HCEC 1CT (cell line): ENCODE data around the gene DOCK2.
"Not testable (repeated sequence)": the region's sequence is repeated elsewhere in the genome, so short reads cannot be mapped to it uniquely, and the experiment has no call there.

Experiments used
- DNase-seq: peaks from one replicate; pipeline ENCODE4 v3.0.0-alpha.2; 2017

DOCK2 gene

GRCh38 chr5:169832304-169832703 is 195.2 kb downstream of the DOCK2 start:
- DNase-seq, result no peak

DNA sequence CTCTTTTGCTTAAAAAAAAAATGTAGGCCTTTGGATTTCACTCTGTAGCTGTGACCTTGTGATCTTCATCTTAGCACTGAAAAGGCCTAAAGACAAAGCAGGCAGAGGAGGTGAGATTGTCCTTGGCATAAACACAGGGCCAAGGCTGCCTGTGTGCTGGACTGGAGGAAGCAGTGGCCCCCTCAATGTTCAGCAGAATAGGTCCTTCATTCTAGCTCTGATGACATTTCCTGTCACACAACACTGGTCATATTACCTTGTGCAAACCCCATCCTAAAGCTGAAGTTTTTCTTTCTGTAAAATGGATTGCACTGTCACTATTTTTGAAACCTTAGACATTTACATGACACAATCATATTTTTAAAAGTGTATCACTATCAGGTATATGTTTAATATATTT is 195.8 kb downstream of the DOCK2 start:
- no peak for DNase-seq

GRCh38 chr5:169833681-169834292 is 196.7 kb downstream of the DOCK2 start:
- DNase-seq, result peak; percentile 44

GRCh38 chr5:169834540-169834939 is 197.5 kb downstream of the DOCK2 start:
- not testable (repeated sequence) for DNase-seq

- no peak for DNase-seq
Observed at GRCh38 chr5:169836835-169837536, 199.9 kb downstream of the DOCK2 start.

DNA sequence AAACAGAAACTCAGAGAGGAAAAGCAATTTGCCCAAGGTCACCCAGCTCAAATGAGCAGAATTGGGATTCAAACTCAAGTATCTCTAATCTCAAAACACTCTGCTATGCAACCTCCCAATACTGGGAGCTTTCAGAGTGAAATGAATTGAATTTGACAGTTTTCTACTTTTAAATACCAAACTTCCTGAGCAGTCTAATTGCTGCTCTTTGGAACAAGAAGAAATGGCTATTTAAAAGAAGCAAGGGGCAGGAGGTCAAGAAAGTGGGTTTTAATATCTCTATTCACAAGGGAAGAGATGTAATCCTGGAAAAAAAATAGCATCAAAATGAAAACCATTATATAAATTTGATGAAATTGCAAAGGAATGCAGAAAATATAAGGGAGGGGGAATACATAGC is 200.6 kb downstream of the DOCK2 start:
- no peak for DNase-seq

GRCh38 chr5:169838688-169839087 is 201.6 kb downstream of the DOCK2 start:
- DNase-seq, result no peak

DNA sequence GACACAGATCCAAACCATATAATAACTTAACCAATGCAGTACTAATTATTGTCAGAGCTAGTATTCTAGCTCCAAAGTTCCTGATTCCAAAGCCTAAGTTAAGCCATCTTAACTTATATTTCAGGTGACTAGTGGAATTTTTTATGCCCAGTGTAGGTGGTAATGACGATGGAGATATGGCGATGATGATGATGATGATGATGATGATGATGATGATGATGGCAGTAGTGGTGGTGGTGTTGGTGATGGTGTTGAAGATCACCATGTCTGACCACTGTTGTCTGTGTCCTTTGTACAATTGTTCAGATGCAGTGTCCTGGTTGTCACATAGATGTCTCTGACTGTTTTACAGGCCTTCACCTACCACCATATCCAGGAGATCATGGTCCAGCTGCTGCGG is 203.3 kb downstream of the DOCK2 start:
- DNase-seq, result no peak

DNA sequence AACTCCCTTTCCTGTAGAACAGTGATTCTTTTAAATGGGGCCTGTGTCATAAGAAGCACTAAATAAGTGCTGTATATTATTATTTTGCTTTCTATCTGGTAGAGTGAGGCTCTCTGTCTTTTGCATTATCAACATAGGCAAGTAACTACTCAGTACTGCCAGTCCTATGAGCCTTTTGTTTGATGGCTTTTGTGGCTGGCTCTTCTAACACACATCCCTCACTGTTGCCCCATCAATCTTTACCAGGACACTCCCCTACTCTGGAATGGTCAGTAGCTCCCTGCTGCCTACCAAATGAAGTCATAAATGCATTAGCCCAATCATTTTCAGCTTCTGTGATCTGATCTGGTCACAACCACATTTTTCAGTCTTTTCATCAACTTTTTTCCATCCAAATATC is 205.6 kb downstream of the DOCK2 start:
- DNase-seq, result no peak

- no peak for DNase-seq
Observed at GRCh38 chr5:169847519-169847918, 210.4 kb downstream of the DOCK2 start.

GRCh38 chr5:169848271-169848670 is 211.2 kb downstream of the DOCK2 start:
- no peak for DNase-seq

DNA sequence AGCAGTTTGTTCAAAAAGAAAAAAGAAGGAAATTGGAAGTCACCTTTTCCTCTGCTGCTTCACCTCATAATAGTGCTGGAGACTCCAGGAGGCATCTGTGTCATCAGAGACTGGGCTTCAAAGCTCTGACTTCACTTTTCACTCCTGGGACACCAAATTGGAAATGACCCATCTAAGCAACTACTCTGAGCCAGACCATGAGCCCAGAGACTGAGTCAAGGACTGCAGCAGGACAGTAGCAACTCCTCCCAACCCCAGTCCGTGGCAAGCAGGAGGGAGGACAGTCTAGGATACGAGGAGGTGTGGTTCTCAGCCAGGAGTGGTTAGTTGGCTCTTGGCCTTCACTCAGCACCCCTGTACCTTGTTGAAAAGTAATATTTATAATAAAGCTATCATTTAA is 211.7 kb downstream of the DOCK2 start:
- DNase-seq, result no peak

GRCh38 chr5:169850409-169850808 is 213.3 kb downstream of the DOCK2 start:
- no peak for DNase-seq

DNA sequence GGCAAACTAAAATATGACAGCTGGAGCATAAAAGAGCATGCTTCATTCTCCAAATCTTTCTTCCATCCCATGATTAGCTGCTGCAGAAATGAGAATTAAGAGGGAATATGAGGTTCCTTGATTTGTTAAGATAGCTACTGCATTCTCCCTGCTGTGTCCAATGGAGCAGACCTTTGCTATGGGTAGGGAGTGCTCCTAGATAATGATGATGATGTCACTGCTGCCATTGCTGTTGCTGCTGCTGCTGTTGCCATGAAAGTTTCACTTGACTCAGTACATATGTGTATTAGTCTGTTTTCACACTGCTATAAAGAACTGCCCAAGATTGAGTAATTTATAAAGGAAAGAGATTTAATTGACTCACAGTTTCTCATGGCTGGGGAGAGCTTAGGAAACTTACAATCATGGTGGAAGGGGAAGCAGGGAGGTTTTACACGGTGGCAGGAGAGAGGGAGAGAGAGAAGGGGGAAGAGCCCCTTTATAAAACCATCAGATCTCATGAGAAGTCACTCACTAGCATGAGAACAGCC is 214.3 kb downstream of the DOCK2 start:
- DNase-seq, result no peak

DNA sequence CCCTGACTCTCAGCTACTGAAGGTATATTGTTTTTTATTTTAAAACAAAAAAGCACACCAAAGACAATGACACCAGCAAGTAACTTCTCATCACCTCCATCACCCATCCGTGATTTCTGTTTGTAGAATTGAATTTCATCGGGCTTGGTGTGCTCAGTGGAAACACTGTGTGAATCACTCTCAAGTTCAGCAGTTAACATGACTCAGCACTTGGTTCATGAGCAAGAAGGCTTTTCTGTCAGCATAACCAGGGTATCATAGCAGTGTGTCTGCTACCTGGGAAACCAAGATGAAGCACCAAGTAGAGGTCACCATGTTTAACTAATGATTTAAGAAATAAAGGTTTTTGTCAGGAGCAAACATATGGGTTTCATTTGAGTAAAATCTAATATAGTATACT is 219.5 kb downstream of the DOCK2 start:
- peak; percentile 80 for DNase-seq

DNA sequence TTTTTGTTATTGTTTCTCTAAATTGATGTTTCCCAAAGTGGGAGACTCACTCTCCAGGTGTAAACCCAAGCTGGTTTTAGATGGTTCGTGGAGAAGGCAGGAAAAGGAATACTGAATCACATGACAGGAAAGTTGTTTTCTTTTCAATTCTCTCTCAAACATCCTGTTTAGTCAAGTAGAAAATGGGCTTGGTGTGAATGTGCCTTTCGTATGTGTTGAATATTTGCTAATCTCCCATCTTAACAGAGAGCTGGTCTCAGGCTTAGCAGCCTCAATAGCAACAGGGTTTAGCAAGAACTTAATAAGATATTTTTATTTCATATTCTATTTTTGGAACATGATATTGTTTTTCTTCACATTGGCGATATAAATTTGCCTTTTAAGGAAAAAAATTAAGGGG is 223.5 kb downstream of the DOCK2 start:
- no peak for DNase-seq

GRCh38 chr5:169861433-169861832 is 224.4 kb downstream of the DOCK2 start:
- DNase-seq, result no peak

GRCh38 chr5:169861934-169862333 is 224.9 kb downstream of the DOCK2 start:
- peak; percentile 56 for DNase-seq

DNA sequence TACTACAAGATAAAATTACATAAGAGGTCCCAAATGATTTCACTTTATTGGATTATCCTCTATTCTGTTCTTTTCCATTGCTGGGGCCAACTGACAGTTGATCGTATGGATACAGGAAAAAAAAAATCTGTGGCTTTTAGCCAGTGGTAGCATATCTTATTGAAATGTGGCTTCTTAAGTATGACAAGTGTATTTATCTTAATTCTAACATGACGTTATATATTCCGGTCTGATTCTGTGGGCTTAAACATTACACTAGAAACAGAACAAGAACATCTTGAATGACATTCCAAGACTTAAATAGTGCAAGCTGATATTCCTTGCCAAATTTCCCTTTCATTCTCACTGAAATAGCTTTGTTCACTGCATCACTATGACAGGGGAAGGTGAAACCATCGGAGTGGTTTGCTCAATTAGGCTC is 225.3 kb downstream of the DOCK2 start:
- DNase-seq, result no peak

GRCh38 chr5:169864483-169864882 is 227.4 kb downstream of the DOCK2 start:
- no peak for DNase-seq

- no peak for DNase-seq
Observed at GRCh38 chr5:169867347-169867746, 230.3 kb downstream of the DOCK2 start.

DNA sequence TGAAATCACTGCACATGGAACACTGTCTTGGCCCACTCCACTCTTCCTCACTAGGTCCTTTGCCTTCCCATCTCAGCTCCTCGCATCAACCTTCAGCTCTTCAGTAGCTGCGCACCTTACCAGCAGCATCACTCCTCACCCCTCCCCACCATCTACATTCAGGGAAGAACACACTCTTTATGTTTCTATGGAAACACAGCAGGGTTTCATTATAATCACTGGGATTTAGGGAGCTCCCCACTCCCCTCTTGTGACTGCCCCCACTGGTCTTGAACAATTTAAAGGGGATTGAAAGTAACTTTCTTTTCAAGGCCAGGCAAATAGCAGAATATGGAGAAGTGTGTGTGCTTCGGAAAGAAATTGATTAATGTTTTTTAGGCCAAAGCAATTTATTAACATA is 232.0 kb downstream of the DOCK2 start:
- no peak for DNase-seq

GRCh38 chr5:169870211-169870610 is 233.1 kb downstream of the DOCK2 start:
- DNase-seq, result no peak

DNA sequence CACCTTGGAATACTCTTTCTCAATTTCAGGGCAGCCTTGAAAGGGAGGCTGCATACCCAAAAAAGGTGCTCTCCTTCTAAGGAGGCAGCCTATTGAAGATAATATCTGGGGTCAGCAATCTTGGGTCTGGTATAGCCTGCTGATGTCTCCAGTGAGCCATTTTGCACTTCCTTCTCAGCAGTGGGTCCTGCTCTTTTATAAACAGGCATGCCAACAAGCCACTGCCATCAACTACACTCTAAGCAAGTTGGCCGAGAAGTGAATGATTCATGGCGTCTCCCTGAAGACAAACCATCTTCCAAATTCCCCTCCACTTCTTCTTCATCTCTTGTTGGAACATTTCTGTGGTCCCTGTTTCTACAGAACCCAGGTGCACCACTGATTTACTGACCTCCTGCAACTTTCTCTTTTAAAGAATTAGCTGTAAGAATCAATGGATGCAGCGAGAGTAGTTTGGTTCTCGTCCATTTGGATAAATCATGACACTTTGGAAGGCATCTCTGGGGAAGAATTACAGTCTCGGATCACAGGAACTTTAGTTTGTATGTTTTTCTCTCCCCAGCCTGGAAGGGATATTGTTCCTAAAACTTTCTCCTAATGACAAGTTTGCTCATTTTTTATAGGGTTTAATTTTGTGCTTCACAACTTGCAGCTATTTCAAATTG is 234.9 kb downstream of the DOCK2 start:
- DNase-seq, result no peak
